Amniotic epithelial cell (primary cell): ENCODE results near the gene HDGFL3.
"Not testable (repeated sequence)": the region's sequence is repeated elsewhere in the genome, so short reads cannot be mapped to it uniquely, and the experiment has no call there.

ENCODE experiments used
- DNase-seq: peaks from one replicate; pipeline ENCODE4 v3.0.0-alpha.2; 2010; ENCODE audit warnings: low read depth

Gene HDGFL3

DNA sequence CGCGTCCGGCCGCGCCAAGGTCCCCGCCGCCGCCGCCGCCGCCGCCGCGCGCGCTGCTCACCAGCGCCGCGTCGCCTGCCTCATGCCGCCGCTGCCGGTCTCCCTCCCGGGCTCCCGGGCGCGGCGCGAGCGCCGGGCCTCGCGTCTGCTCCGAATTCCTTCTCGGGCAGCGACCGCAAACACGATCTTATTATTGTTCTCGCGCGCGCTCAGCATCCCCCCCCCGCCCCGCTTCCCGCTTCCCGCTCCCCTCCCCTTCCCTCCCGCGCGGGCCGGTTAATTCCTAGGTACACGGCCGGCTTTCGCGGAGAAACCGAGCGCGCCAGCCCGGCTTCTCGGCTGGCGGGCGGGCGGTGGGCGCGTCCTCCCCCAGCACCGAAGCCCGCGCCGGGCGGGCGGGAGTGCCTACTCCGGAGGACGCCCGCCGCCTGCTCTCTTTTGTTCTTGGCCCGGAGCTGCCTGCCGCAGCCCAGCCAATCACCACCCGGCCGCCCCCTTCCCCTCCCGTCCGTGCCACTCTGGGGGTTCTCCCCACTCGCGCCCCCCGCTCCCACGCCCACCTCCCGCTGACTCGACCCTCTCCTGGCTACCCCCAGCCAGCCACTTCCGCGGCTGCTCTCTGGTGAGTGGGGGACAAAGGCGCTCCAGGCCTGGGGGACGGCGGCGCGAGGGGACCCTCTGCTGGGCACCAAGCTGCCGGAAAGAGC, at the start of gene HDGFL3:
HDGFL3 (minus strand) TSS at position 164 of the 707 bp plus-strand sequence. CDS start 409 bp downstream, outside the sequence.
- peak; percentile 46 for DNase-seq

DNA sequence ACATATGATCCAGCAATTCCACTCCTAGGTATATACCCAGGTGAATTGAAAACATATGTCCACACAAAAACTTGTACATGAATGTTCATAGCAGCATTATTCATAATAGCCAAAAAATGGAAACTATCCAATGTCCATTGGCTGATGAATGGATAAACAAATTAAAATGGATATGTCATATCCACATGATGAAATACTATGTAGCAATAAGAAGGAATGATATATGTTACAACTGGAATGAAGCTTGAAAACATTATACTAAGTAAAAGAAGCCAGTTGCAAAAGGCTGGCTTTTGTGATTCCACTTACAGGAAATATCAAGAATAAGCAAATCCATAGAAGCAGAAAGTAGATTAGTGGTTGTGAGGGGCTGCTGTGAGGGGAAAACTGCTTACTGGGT, 43.2 kb upstream of the HDGFL3 start:
- DNase-seq, result peak; percentile 44

DNA sequence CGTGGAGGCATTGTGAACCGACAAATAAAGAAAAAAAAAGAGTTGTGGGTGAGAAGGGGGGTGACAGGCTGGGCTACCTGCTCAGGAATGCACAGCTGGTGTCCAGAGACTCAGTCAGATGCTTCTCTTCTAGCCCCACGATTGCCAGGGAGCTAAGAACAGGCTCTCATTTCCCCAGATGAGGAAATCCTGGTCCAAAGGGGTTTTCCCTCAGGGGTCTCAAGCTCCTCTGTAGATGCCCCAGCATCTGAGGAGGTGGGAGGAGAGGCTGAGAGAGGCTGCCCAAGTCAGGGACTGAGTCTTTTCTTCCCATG, 41.4 kb upstream of the HDGFL3 start:
- no peak for DNase-seq

DNA sequence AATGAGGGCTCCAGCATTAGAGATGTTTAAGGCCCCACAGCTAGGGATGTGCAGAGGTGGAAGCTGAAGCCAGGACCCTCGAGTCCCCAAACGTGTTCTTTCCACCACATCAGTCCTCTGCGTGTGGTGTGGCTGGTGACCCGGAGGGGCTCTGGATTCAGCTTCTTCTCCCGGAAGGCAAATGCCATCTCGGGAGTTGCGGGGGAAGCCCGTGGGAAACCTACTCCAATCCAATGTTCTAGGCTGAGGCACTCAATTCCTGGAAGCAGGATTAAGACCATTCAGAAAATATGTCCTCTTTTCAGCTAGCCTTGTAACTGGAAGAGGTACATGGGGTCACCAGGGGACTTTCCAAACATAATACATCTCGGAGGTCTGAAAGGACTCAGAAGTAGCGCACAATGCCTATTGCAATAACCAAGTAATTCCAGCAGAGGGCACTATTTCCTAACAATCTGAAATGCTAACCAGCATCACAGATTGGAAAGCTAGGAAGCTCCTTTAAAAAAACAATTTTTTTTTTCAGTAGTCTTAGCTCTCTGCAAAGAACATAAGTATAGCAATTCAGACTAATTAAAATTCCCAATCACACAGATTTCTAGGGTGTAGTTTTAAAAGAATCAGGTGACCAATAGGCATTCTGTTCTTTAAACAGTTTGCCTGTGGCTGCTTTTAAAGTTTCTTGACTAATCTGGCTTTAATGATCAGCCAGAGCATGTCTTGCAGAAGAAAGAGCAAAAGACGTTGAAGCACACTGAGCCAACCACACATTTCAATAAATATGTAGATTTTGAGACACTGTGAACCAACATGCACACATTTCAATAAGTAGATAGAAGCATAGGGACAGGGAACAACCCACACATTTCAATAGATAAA, 40.8 kb upstream of the HDGFL3 start:
- DNase-seq, result peak; percentile 65

DNA sequence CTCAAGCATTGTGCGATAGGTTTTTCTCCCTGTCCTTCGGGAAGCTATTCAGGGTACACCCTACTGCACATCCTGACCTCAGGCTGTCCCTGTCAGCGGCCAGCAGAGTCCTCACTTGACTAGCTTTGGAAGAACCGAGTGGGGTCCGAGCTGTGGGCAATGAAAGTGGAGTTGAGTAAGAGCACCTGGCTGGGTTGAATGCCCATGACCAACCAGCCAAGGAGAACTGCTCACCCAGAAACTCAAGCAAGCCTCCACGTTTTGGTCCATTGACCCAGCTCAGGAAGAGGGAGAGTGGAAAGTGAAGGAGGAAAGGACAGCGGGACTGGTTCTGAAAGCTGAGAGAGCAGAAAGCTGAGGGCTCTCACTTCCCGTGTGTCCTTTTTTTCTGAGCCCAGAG, 36.0 kb upstream of the HDGFL3 start:
- no peak for DNase-seq

DNA sequence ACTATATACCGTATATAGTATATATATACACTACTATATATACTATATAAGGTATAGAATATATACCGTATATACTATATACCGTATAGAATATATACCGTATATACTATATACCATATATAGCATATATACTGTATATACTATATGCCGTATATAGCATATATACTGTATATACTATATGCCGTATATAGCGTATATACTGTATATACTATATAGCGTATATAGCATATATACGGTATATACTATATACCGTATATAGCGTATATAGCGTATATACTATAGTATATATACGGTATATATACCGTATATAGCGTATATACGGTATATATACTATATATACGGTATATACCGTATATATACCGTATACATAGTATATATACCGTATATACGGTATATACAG, 22.6 kb upstream of the HDGFL3 start:
- DNase-seq, result no peak

DNA sequence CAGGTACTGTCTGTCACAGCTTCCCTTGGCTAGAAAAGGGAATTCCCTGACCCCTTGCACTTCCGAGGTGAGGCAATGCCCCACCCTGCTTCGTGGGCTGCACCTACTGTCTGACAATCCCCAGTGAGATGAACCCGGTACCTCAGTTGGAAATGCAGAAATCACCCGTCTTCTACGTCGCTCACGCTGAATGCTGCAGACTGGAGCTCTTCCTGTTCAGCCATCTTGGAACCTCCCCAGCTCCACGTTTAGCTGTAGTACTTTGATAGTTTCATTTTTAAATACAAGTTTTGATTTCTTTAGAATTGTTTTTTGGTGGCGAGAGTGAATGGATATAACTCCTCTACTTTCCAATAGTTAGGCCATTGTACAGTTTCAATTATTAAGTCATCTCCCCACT, 17.8 kb upstream of the HDGFL3 start:
- no peak for DNase-seq

DNA sequence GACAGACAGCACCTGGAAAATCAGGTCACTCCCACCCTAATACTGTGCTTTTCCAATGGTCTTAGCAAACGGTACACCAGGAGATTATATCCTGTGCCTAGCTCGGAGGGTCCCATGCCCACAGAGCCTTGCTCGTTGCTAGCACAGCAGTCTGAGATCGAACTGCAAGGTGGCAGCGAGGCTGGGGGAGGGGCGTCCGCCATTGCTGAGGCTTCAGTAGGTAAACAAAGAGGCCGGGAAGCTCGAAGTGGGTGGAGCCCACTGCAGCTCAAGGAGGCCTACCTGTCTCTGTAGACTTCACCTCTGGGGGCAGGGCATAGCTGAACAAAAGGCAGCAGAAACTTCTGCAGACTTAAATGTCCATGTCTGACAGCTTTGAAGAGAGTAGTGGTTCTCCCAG, 14.2 kb upstream of the HDGFL3 start:
- DNase-seq, result not testable (repeated sequence)

DNA sequence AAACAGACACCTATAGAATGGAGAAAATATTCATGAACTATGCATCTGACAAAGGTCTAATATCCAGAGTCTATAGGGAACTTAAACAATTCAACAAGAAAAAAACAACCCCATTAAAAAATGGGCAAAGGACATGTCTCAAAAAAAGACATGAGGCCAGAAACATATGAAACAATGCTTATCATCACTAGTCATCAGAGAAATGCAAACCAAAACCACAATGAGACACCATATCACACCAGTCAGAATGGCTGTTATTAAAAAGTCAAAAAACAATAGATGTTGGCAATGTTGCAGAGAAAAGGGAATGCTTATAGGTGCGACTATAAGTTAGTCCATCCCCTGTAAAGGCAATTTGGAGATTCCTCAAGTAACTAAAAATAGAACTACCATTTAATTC, 11.4 kb upstream of the HDGFL3 start:
- peak; percentile 24 for DNase-seq

DNA sequence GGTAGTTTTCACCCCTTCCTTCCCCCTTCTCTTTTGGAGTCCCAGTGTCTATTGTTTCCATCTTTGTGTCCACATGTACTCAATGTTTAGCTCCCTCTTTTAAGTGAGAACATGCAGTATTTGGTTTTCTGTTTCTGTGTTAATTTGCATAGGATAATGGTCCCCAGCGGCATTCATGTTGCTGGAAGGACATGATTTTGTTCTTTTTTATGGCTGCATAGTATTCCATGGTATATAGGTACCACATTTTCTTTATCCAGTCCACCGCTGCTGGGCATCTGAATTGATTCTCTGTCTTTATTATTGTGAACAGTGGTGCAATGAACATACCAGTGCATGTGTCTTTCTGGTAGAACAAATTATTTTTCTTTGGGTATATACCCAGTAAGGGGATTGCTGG, 7.7 kb upstream of the HDGFL3 start:
- DNase-seq, result no peak

DNA sequence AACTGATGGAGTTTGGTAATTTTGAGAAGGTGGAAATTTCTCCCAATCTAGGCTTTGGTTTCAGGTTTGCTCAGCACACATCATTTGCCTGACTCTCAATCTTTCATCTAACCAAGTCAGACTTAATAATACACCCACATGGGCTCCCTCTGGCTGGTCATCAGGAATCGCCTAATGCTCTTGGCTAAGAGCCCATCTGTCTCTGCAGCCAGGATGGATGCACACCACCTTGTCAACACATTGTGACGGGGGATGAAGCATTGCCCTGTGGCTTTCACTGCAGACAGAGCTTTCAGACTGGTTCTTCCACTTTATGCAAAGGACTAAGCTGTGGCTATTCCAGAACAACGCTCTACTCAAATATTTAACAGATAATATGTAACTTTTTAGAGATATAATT, 3.0 kb upstream of the HDGFL3 start:
- DNase-seq, result peak; percentile 61

DNA sequence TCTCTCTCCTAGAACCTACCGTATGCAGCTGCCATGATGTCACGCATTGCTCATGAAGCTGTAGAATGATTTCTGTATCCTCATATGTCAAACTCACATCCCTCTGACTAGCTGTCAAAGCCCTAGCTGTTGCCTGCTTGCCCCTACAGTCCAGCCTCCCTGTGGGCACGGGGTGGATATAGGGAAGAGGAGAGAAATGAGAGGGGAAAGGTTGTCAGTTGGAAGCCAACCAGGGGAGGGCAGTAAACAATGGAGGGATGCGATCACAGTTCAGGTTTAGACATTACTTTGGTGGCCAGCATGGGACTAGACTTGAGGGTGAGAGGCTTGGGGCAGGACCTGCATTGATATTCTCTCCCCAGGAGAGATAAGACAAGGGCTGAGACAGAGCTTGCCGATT, 1.7 kb upstream of the HDGFL3 start:
- DNase-seq, result no peak

DNA sequence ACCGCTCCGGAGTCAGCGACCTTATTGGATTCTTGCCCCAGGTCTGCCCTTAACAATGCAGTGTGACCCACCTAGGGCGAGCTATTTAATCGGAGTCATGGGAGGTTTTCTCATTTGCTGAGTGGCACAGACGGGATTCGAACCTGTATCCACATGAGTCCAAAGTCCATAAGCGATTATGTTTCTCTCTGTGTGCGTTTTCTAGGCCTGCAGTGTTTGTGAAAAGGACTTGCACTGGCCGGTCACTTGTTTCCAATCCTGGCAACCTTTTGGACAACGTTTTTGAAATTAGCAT, 691 bp upstream of the HDGFL3 start:
- DNase-seq, result no peak

DNA sequence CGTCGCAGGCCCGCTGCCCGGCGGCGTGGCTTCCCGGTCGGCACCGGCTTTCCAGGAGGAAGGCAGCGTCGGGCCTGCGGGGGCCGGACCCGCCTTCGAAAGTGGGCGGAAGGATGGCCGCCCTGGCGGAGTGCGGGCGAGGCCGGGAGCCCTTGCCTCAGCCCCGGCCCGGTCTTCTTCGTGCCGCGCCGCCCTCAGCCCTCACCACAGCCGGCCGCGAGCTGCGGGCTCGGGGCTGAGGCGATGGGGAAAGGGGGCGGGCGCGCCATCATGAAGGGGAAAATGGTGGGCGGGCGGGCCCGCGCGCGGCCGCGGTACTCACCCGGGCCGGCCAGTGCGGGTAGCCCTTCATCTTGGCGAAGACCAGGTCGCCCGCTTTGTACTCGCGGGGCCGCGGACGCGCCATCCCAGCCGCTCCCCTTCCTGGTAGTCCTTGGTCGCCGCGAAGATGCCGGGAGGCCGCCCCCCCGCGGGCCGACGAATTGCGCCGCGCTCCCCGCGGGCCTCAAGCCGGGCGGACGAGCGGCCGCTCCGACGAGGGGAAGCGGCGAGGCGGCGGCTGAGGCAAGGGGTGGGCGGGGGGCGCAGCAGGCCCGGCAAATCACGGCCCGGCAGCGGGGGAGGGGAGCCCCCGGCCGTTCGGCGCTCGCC, 489 bp downstream of the HDGFL3 start:
- peak; percentile 18 for DNase-seq

DNA sequence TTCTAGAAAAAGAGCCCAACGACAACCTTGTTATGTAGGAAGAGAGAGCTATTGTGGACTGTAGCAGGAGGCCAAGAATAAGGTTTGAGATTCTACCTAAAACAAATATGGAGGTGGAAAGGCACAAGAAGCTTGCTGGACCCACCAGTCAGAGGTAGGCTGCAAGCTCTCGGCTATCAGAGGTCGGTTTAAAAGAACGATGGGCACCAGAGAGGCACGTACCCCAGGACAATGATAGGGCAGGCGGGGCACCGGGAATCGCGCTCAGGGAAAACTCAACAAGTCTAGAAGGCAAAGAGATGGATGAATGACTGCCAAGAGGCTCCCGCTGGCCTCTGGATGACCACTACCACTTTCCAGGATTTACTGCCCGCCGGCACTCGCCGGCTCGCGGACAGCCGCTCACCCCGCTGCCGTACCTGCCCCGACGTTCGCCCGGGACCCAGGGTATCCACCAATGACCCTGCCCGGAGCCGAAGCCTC, 1.1 kb downstream of the HDGFL3 start:
- peak; percentile 25 for DNase-seq

DNA sequence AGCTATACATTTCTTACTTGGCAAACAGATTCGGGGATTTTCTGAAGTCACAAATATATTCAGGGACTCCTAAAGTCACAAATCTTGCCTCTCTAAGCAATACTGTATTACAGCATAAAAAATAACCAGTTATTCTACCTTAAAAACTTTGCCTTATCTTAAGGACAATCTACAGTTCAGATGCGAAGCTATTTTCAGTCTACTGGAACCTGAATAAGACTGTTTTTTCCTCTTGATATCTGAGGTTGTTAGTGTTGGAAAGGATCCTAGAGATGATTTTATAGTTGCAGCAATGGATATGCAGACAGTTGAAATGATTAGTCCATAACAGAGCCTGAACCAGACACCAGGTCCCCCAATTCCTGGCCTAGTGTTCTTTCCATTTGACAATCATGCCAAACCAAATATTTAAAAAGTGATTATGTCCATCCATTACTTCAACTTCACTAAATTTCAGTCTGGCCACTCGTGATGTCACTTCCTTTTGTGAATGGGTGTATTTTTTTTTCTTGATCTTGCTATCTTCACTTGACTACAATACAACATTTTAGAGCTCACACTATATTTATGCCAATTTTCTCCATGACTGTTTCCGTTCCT, 1.8 kb downstream of the HDGFL3 start:
- DNase-seq, result no peak

DNA sequence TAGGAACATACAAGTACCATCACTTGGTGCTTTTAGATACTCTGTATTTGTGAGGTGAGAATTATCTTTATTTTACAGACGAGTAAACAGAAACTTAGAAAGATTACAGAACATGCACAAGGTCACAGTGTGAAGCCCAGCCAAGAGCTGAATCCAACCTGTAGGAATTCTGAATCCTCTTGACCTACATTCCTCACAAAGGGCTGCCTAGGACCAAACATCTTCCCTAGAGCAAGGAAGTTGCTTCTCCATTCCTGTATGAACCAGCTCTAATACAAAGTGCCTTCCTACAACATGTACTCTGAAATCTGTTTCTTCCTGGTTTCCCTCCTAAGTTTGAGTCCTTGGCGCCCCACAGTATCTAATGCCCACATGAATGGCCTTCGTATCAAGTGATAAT, 2.9 kb downstream of the HDGFL3 start:
- DNase-seq, result peak; percentile 44

DNA sequence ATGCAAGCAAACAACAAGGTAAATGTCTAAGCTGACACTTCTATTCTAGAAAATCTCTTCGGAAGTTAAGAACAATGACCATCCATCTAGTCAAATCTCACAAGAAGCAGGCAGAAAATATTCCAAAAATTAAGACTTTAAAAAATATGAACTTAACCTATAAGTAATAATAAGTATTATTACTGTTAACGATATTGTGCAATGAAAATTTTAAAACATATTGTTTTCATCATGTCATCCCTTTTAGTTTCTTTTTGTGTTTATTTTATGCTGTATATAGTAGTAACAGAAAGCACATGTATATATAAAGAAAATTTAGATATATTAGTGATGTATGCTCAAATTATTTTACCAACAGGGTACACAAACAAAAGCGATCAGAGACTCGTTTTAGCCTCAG, 4.1 kb downstream of the HDGFL3 start:
- DNase-seq, result no peak

DNA sequence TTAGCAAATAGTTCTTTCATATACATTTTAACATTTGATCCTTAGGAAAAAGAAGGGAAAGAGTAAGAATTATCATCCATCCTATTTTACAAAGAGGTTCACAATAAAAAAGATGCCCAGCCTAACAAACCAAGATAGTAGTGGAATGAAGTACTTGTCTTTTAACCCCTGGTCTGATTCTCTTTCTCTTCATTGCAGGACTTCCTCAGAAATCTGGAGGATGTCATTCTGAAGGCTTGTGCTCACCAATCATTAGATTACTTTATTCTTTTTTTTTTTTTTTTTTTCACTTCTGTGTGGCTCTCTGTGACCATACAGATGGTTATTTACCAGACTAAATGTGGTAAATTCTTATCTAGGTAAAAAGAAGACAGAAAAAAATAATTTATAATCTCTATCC, 7.0 kb downstream of the HDGFL3 start:
- DNase-seq, result peak; percentile 19

DNA sequence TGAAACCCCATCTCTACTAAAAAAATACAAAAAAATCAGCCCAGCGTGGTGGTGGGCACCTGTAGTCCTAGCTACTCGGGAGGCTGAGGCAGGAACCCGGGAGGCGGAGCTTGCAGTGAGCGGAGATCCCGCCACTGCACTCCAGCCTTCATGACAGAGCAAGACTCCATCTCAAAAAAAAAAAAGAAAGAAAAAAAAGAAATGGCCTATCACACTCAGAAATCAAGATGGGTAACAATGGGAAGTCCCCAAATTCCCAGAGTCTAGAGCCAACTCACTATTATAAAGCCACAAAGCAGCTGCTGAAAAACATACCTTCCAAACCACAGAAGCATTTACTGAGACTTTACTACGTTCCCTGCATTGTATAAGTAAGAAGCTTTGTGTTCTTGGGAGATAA, 7.5 kb downstream of the HDGFL3 start:
- peak; percentile 37 for DNase-seq

DNA sequence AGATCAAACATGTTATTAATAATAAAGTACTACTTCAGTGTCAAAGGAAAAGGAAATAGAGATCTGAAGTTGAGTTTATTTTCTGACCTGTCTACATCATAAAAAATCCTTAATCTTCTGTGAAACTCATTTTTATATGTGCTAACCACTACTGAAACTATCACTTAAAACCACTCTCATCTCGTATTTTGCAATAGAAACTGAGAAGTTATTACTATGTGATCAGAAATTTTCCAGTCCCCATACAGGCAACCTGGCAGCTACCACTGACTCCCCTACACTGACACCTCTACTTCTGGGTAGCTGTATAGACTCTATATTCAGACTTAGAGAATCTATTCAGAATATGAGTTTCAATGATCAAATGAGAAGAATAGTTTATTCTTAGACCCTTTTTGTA, 8.3 kb downstream of the HDGFL3 start:
- no peak for DNase-seq

DNA sequence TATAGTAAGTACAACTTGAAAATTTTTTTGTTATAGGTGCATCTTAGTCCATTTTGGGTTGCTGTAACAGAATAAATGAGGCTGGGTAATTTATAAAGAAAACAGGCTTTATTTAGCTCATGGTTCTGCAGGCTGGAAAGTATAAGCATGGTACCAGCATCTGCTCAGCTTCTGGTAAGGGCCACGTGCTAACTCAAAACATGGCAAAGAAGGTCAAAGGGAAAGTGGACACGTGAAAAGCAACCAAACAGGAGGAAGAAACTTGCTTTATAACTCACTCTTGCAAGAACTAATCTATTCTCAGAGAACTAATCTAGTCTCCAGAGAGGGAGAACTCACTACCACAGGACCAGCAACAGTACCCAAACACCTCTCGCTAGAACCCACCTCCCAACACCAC, 9.1 kb downstream of the HDGFL3 start:
- no peak for DNase-seq

DNA sequence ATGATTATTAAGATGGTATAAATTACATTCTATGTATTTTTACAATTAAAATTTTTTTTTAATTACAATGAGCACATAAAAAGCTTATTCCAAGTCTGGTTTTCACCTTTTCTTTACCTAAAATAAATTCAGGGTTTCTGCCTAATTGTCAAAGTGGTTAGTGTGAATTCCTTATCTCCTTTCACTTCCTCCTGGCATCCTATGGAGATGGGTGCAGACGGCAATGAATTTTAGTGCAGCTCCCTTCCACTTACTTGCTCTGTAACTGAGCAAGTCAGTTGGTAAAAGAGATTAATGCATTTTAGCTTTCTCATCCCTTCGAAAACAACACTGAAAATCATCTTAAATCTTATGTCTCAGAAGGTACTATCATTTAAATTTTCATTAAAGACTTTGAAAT, 13.1 kb downstream of the HDGFL3 start:
- DNase-seq, result no peak
